HG03135 (cell line): Measurements from ENCODE around the gene SYT3.

Experiments
- ATAC-seq: cut with Tn5 transposase; IDR thresholded peaks from one replicate; pipeline ENCODE4 v1.9.1; 2021; ENCODE audit warnings: mild to moderate bottlenecking, moderate library complexity; ENCODE audit not compliant: unreplicated experiment

The SYT3 gene

GRCh38 chr19:50639121-50640112 lies at the start of gene SYT3:
Gene SYT3 (minus strand): TSS chr19:50639881. CDS start chr19:50637411, 2,470 bp downstream.
- ATAC-seq, result no peak

GRCh38 chr19:50688766-50689165 lies 49.1 kb upstream of the SYT3 start:
- no peak for ATAC-seq

GRCh38 chr19:50686310-50687032 lies 46.8 kb upstream of the SYT3 start:
- no peak for ATAC-seq

GRCh38 chr19:50679177-50680125 lies 39.8 kb upstream of the SYT3 start:
- ATAC-seq, result peak; percentile 75

GRCh38 chr19:50678323-50678722 lies 38.6 kb upstream of the SYT3 start:
- no peak for ATAC-seq

GRCh38 chr19:50677636-50678035 lies 38.0 kb upstream of the SYT3 start:
- no peak for ATAC-seq

- no peak for ATAC-seq
These were observed 37.0 kb upstream of the SYT3 start for GRCh38 chr19:50676625-50677197.

- ATAC-seq, result no peak
These were observed 33.4 kb upstream of the SYT3 start for GRCh38 chr19:50673118-50673517.

GRCh38 chr19:50670102-50670380 lies 30.4 kb upstream of the SYT3 start:
- ATAC-seq, result no peak

GRCh38 chr19:50669302-50670101 lies 29.8 kb upstream of the SYT3 start:
- no peak for ATAC-seq

GRCh38 chr19:50668879-50669278 lies 29.2 kb upstream of the SYT3 start:
- no peak for ATAC-seq

GRCh38 chr19:50668416-50668815 lies 28.7 kb upstream of the SYT3 start:
- ATAC-seq, result no peak

GRCh38 chr19:50667759-50668231 lies 28.1 kb upstream of the SYT3 start:
- ATAC-seq, result no peak

- ATAC-seq, result no peak
These were observed 27.6 kb upstream of the SYT3 start for GRCh38 chr19:50667177-50667758.

- ATAC-seq, result no peak
These were observed 26.9 kb upstream of the SYT3 start for GRCh38 chr19:50666346-50667176.

GRCh38 chr19:50664204-50664603 lies 24.5 kb upstream of the SYT3 start:
- no peak for ATAC-seq

GRCh38 chr19:50663482-50663790 lies 23.8 kb upstream of the SYT3 start:
- no peak for ATAC-seq

GRCh38 chr19:50662651-50663481 lies 23.2 kb upstream of the SYT3 start:
- ATAC-seq, result no peak
